AML-193 (cell line): Measurements from ENCODE around the gene ST6GALNAC3.

Source experiments
- DNase-seq, 2 experiments: peaks; one replicate each; lab custom pipeline; 2025; lab: John Stamatoyannopoulos, UW

The ST6GALNAC3 gene

GRCh38 chr1:76252431-76252830 is 177.9 kb downstream of the ST6GALNAC3 start:
- DNase-seq: no peak

- no peak for DNase-seq
Observed at GRCh38 chr1:76254104-76255030, 179.8 kb downstream of the ST6GALNAC3 start.

- DNase-seq: no peak
Observed at GRCh38 chr1:76256289-76257223, 182.0 kb downstream of the ST6GALNAC3 start.

GRCh38 chr1:76257823-76258222 is 183.3 kb downstream of the ST6GALNAC3 start:
- DNase-seq: no peak

- no peak for DNase-seq
Observed at GRCh38 chr1:76259270-76259669, 184.7 kb downstream of the ST6GALNAC3 start.

- peak; percentile 67 to 70 for DNase-seq
Observed at GRCh38 chr1:76260279-76260678, 185.7 kb downstream of the ST6GALNAC3 start.

GRCh38 chr1:76262601-76263000 is 188.1 kb downstream of the ST6GALNAC3 start:
- DNase-seq: no peak

- DNase-seq: no peak
Observed at GRCh38 chr1:76264642-76265041, 190.1 kb downstream of the ST6GALNAC3 start.

- no peak for DNase-seq
Observed at GRCh38 chr1:76266762-76267161, 192.2 kb downstream of the ST6GALNAC3 start.

GRCh38 chr1:76267631-76268030 is 193.1 kb downstream of the ST6GALNAC3 start:
- DNase-seq: peak; percentile 3 to 12

GRCh38 chr1:76268341-76268740 is 193.8 kb downstream of the ST6GALNAC3 start:
- no peak for DNase-seq

GRCh38 chr1:76269155-76269554 is 194.6 kb downstream of the ST6GALNAC3 start:
- peak; percentile 24 to 38 for DNase-seq

GRCh38 chr1:76274302-76274701 is 199.8 kb downstream of the ST6GALNAC3 start:
- DNase-seq: no peak

- DNase-seq: no peak
Observed at GRCh38 chr1:76274718-76275117, 200.2 kb downstream of the ST6GALNAC3 start.

GRCh38 chr1:76278711-76279100 is 204.2 kb downstream of the ST6GALNAC3 start:
- no peak for DNase-seq

GRCh38 chr1:76279101-76279748 is 204.7 kb downstream of the ST6GALNAC3 start:
- DNase-seq: no peak

- no peak for DNase-seq
Observed at GRCh38 chr1:76281306-76281705, 206.8 kb downstream of the ST6GALNAC3 start.

- DNase-seq: no peak
Observed at GRCh38 chr1:76284842-76285241, 210.3 kb downstream of the ST6GALNAC3 start.

GRCh38 chr1:76285578-76286135 is 211.1 kb downstream of the ST6GALNAC3 start:
- DNase-seq: no peak

- no peak for DNase-seq
Observed at GRCh38 chr1:76287917-76288316, 213.4 kb downstream of the ST6GALNAC3 start.

GRCh38 chr1:76288758-76289483 is 214.4 kb downstream of the ST6GALNAC3 start:
- no peak for DNase-seq
